IPS-15b (cell line): Measurements from ENCODE around the gene PDGFB.

Experiments used
- H3K27me3 ChIP-seq: one replicate; pipeline ENCODE4 v1.6.1; 2013; ENCODE audit warnings: low read length; ENCODE audit not compliant: control insufficient read depth, insufficient read depth
- H3K36me3 ChIP-seq: one replicate; pipeline ENCODE4 v1.6.1; 2013; ENCODE audit warnings: low read length; ENCODE audit not compliant: control insufficient read depth, insufficient read depth
- H3K4me1 ChIP-seq: one replicate; pipeline ENCODE4 v1.6.1; 2013; ENCODE audit warnings: mild to moderate bottlenecking, low read length; ENCODE audit not compliant: control insufficient read depth, insufficient read depth
- H3K4me3 ChIP-seq: one replicate; pipeline ENCODE4 v1.5.1; 2013; ENCODE audit warnings: low read depth, low read length
- H3K9ac ChIP-seq: one replicate; pipeline ENCODE4 v1.6.1; 2013; ENCODE audit warnings: low read depth, mild to moderate bottlenecking, low read length
- H3K9me3 ChIP-seq: one replicate; pipeline ENCODE4 v1.6.1; 2013; ENCODE audit warnings: mild to moderate bottlenecking, low read length; ENCODE audit not compliant: control insufficient read depth, insufficient read depth

PDGFB gene

GRCh38 chr22:39177791-39178190 lies 67.0 kb downstream of the PDGFB start:
- Histone ChIP-seq H3K9me3 (no peaks in the 10 kb centered on the region), H3K36me3 (no peaks in the 10 kb centered on the region), H3K4me1 (peaks cover 25% of the 10 kb centered on the region), H3K4me3 (no peak overlapping the region), H3K9ac (no peak overlapping the region), H3K27me3 (no peaks in the 10 kb centered on the region)

GRCh38 chr22:39177456-39177775 lies 67.4 kb downstream of the PDGFB start:
- H3K4me3 ChIP-seq = no peak overlapping the region
- peaks cover 25% of the 10 kb centered on the region for H3K4me1 ChIP-seq
- no peaks in the 10 kb centered on the region for H3K36me3 ChIP-seq
- H3K27me3 ChIP-seq = no peaks in the 10 kb centered on the region
- no peaks in the 10 kb centered on the region for H3K9me3 ChIP-seq
- H3K9ac ChIP-seq = no peak overlapping the region

- no peak overlapping the region for H3K4me3 ChIP-seq
- peaks cover 25% of the 10 kb centered on the region for H3K4me1 ChIP-seq
- no peaks in the 10 kb centered on the region for H3K36me3 ChIP-seq
- H3K27me3 ChIP-seq = no peaks in the 10 kb centered on the region
- H3K9me3 ChIP-seq = no peaks in the 10 kb centered on the region
- H3K9ac ChIP-seq = no peak overlapping the region
These were observed 67.9 kb downstream of the PDGFB start for GRCh38 chr22:39176714-39177455.

GRCh38 chr22:39176143-39176713 lies 68.6 kb downstream of the PDGFB start:
- Histone ChIP-seq H3K4me1 (peaks cover 25% of the 10 kb centered on the region), H3K9me3 (no peaks in the 10 kb centered on the region), H3K4me3 (no peak overlapping the region), H3K36me3 (no peaks in the 10 kb centered on the region), H3K27me3 (no peaks in the 10 kb centered on the region), H3K9ac (no peak overlapping the region)

- H3K27me3 ChIP-seq = no peaks in the 10 kb centered on the region
- H3K9me3 ChIP-seq = no peaks in the 10 kb centered on the region
- H3K4me1 ChIP-seq = peaks cover 25% of the 10 kb centered on the region
- peak overlapping the region; percentile 28 for H3K9ac ChIP-seq
- H3K4me3 ChIP-seq = no peak overlapping the region
- H3K36me3 ChIP-seq = no peaks in the 10 kb centered on the region
These were observed 69.2 kb downstream of the PDGFB start for GRCh38 chr22:39175353-39176142.

- no peaks in the 10 kb centered on the region for H3K36me3 ChIP-seq
- H3K9me3 ChIP-seq = no peaks in the 10 kb centered on the region
- H3K4me3 ChIP-seq = no peak overlapping the region
- peaks cover 25% of the 10 kb centered on the region for H3K4me1 ChIP-seq
- H3K9ac ChIP-seq = no peak overlapping the region
- no peaks in the 10 kb centered on the region for H3K27me3 ChIP-seq
These were observed 70.1 kb downstream of the PDGFB start for GRCh38 chr22:39174498-39175352.

GRCh38 chr22:39173787-39174497 lies 70.8 kb downstream of the PDGFB start:
- Histone ChIP-seq H3K9me3 (no peaks in the 10 kb centered on the region), H3K27me3 (no peaks in the 10 kb centered on the region), H3K36me3 (no peaks in the 10 kb centered on the region), H3K4me3 (no peak overlapping the region), H3K9ac (peak overlapping the region; percentile 17), H3K4me1 (peaks cover 25% of the 10 kb centered on the region)
